NCI-H2227 (cell line): Measurements from ENCODE around the gene CILP2.
A peak's percentile ranks its signal among the peaks of the same experiment; 100 is the strongest.

Source experiments
- DNase-seq: peaks from one replicate; lab custom pipeline; 2025; ENCODE audit not compliant: unreplicated experiment; lab: John Stamatoyannopoulos, UW

Gene CILP2

DNA sequence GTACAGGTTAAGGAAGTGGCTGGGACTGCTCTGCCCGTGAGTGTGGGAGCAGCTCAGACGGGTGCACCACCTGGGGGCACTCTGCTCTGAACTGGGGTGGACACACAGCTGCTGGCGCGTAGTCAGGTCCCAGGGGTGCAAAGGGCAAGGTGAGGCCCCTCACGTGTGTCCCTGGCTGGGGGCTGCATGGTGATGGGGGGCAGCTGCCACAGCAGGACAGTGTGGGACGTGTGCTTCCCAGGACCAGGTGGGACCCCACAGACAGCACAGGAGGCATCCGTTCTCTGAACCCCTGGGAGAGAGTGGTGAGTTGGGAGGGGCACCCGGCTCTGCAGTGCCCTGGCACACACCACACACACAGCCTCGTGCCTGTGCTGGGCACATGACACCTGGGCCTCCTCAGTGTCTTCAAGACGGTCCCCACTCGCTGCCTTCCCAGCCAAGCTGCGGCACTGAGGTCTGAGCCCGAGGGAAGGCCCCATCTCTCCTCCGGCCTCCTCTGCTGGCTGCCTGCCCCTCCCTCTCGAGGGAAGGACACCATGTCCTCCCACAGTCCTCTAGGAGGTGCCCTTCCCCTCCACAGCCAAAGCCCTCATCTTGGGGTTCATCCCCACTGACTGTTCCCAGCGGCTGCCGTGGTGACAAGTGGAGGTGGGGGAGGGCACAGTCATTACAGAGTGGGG is 24.7 kb downstream of the CILP2 start:
- DNase-seq: no peak

DNA sequence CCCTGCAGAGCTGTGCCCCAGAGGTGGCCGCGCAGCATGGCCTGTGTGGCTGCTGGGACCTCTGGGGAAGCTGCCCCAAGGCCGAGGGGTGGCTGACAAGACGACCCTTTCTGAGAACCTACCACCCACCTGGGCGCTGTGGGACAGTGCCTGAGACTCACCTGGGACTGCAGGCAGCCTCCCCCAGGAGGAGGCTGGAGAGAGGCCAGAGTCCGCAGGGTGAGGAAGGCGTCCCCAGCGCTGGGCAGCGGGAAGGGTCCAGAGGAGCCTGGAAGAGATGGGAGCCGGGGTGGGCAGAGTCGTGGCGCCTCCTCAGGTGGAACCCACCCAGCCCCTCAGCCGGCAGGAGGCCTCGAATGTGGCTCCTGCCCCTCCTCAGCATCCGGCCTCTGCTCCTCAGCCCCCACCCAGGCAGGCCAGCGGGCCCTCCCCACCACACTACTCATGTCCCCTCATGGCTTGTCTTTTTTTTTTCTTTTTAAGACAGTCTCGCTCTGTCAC is 25.3 kb downstream of the CILP2 start:
- DNase-seq: no peak

DNA sequence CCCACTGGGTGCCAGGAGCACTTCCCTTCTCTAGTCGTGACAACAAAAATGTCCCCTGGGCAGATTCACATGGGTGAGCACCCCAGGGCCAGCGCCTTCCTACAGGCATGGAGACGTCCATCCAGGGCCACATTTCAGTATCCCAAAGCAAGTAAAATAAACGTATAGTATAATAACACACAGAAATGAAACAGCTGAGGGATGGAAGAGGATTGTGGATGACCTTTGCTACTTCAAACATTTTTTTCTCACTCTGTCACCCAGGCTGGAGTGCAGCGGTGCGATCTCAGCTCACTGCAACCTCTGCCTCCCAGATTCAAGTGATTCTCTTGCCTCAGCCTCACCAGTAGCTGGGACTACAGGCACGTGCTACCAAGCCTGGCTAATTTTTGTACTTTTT is 28.2 kb downstream of the CILP2 start:
- no peak for DNase-seq

DNA sequence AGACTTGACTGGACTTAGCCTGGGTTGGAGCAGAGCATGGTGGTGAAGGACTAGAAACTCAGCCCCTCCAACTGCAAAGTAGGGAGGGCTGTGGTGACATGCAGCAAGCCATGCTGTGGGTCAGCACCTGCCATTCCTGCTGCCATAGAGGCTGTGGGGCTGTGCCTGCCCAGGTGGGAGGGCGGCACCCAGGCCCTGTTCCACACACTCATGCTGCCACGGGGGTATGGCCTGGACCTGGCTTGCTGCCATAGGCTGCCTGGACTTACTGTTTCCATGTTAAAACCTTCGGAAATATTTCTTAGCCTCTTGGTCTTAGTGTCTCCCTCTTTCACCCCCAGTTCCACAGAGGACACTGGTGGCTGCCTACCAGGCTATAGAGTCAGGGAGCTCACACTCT is 29.3 kb downstream of the CILP2 start:
- DNase-seq: no peak

DNA sequence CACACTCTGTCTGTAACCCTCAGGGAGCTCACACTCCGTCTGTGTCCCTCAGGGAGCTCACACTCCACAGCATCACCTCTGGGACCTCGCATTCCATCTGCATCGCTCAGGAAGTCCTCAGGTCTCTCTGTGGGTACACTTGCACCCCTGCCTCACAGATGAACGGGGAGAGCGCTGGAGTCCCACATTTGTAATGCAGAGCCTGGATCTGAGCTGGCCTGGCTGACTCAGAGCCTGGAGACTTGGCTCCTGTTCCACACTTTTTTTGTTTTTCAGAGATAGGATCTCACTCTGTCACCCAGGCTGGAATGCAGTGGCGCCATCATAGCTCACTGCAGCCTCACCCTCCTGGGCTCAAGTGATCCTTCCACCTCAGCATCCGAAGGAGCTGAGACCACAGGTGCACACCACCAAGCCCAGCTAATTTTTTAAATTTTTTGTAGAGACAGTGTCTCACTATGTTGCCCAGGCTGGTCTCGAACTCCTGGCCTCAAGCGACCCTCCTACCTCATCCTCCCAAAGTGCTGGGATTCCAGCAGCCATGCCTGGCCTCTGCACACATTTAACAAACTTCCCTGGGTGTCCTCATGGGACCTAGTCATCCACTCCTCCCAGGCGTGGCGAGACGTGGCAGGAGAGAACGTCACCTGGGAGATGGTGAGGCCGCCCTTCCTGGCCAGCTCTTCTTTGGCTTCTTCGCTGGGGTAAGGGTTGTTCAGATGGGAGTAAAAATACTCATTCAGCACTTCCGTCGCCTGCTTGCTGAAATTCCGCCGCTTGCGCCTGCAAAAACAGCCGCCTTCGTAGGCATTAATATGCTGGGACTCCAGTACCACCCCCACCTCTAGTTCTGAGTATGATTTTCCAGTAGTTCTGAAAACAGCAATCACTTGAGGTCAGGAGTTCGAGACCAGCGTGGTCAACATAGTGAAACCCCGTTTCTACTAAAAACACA is 31.0 kb downstream of the CILP2 start:
- no peak for DNase-seq

DNA sequence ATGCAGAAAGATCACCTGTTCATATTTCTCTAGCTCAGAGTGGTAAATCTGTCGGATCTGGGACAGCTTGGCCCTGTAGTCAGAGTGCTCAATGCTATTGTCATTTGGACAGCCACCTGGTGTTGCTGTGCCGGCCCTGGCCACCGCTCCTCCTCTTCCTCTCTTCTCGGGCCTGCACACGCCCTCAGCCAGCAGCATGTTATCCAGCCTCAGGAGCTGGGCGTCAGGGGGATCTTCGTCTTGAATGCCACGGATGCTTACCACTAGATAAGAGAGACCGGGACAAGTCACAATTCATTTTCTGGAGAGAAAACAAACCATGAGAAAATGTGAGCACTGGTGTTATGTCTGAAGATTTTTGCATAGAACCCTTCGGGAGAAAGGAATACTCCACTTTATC is 32.5 kb downstream of the CILP2 start:
- DNase-seq: no peak

DNA sequence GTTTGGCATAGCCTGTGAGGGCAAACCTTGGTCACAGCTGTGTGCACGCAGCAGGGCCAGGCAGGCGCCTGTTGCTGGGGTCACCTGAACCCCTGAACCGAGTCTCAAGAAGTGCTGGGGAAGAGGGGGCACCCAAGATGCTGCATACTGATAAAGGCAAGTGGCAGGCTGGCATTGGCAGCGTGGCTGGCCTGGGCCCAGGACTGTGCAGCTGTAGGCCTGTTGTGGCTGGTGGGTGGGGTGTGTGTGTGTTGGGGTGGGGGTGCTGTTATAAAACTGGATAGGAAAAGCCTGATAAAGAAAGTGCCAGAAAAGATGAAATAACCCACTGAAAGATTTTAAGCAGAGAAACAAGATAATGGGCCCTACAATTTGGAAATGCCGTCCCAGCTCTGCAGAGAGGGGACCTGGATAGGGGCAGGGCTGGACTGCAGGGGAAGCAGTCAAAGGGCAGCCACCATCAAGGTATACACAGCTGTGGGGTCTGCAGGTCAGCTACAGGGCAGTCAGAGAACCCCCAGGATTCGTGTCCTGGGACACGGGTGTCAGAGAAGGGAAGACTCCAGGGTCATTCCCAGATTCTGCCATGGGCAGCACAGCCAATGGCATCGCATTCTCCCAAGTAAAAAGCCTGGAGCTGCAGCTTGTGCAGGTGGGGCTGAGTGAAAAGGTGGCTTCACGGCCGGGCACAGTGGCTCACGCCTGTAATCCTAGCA is 33.2 kb downstream of the CILP2 start:
- no peak for DNase-seq

DNA sequence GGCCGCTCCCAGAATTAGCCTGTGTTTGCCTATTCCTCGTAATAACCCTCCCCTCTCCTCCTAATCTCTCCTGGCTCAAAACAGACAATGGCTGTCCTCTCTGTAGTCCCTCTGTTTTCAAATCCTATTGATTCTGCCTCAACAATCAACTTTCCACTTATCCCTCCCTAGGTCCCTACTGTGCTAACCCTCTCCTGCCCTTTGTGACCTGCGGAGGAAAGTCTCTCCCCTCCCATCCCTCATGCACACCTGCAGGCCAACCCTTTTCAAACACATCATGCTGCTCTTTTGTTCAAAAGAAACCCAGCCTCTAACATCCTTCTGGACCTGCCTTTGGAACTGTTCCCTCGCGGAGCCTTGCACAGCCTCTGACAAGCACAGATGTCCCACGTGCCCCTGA is 37.3 kb downstream of the CILP2 start:
- no peak for DNase-seq

DNA sequence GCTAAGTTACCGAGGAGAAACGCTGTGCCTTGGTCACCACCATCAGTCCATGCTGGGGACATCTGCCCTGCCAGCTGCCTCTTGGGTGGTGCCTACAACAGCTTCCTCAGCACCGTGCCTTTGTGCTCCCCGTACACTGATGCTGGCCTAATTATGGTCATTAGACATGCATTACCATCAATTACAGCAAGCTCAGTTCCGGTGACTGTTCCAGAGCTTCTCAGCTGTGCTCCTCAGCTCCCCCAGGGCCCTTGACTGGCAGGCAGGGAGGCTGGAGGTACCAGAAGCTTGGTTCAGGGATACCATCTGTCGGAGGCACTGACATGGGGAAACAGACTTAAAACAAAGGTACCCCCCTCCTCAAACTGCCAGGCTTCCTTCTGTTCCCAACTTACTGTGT is 40.2 kb downstream of the CILP2 start:
- DNase-seq: peak; percentile 81

DNA sequence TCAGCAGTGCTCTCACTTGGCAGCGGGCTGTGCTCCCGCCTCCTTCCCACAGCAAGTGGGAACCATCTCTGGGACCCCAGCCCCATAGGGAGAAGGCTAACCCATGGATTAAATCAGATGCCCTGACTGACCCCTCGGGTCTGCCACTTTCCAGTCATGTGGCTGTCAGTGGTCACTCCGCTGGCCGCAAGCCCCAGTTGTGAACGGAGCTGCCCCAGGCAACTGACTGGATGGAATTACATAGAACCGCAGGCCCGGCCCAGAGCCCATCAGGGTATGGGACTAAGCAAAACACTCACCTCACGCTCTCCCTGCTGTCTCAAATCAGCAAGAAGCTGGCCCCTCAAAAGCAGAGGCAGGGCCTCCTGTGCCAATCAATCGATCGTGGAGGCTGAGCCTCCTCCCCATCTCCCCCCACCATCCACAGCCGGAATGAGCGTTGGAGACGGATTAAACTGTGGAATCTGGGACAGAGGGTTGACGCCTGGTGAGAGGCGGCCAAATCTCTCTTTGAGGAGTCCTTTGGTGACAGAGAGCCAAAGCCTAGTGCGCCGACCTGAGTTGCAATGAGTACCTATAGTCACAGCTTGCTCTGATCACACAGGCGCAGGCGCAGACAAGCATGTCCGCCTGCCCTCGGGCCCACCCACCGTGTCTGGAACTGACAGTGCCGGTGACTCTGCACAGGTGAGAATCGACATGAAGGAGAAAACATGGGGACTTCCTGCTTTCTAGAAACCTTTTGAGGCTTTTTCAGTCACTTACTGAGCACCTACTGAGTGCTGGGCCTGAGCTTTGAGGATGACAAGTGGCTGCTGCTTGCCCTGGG is 41.7 kb downstream of the CILP2 start:
- DNase-seq: no peak

DNA sequence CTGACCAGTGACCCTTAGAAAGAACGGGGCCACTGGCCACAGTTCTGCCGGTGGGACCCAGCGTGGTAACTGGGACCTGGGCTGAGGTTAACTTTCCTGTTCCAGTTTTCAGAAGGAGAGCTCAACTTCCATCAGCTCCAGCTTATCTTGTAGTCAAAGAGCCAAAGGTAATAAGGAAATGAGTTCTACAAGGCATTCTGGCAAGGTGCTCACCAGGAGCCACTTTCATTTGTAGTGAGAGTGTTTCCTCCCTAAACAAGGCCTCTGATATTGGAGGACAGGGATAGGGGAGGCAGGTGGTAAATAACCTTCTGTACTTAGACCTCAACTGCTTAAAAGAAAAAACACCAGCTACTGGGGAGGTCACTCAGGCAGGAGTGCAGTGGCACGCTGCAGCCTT is 42.4 kb downstream of the CILP2 start:
- DNase-seq: no peak

DNA sequence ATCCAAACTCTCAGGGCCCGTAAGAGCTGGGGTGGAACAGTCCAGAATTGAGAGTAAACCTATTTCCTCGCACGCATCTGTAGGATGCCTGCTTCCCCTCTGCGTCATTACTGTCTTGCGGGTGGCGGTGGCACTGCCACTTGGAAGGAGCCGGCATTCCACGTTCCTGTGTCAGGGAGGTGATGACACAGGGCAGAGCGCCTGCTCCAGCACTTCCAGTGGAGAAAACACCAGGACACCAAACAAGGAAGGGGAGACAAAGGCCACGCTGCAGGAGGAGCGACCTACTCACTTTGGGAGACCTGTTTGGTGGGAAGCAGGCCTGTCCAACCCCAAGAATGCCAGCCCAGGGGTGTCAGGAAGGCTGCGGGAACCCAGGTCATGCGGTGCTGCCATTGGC is 43.3 kb downstream of the CILP2 start:
- DNase-seq: no peak

DNA sequence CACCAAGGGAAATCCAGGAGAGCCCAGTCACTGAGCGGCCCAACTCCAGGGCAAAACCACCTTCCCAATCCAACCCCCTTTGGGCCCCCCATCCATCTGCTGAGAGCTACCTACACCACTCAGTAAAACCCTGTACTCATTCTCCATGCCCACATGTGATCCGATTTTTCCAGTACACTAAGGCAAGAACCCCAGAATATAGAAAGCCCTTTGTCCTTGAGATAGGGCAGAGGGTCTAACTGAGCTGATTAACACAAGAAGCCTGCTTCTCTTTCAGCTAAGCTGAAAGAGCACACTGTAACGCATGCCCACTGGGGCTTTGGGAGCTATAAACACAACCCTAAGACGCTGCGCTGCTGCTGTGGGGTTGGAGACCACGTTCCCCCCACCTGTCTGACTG is 44.4 kb downstream of the CILP2 start:
- no peak for DNase-seq

DNA sequence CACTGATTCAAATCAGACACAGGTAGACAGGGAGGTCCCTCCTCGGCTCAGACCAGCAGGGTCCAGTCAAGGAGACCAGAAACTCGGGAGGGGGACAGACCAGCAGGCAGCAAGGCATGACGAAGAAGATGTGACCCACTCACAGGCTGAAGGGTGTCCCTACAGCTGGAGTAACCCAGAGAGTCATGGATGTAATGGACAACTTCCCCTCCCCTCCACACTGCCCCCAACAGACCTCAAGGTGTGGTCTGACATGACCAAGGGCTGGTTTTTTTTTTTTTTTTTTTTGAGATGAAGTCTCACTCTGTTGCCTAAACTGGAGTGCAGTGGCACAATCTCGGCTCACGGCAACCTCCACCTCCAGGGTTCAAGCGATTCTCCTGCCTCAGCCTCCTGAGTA is 46.3 kb downstream of the CILP2 start:
- no peak for DNase-seq

DNA sequence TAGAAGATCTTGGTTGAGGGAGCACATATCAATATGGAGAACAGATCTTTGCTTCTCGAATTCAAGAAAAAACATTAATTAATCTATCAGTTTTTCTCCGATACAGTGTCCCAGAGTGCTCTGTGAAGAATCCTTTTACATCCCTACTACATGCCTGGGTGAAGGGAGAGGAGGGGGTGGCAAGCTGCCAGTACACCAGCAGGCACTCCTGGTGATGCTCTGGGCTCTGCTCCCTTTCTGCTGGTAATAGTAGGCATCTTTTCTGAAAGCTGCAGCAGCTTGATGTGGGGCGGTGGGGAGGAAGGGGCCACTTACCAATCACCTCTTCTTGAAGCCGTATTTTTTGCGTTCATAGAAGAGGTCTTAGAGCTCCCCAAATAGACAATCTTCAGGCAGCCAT is 49.7 kb downstream of the CILP2 start:
- DNase-seq: no peak

DNA sequence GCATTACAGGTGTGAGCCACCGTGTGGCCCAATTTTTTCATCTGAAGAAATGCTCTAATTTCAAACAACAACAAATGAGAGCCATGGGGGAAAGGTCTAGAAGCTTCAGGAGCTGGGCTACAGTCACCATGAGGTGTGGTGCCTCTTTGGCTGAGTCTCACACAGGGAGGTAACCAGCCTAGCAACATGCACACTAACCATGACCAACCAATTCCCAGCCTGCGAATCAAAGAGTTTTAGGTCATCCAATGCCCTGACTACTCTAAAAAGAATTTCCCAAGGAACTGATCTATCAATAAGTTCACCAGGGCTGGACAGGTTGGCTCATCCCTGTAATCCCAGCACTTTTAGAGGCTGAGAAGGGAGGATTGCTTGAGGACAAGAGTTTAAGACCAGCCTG is 50.5 kb downstream of the CILP2 start:
- no peak for DNase-seq

DNA sequence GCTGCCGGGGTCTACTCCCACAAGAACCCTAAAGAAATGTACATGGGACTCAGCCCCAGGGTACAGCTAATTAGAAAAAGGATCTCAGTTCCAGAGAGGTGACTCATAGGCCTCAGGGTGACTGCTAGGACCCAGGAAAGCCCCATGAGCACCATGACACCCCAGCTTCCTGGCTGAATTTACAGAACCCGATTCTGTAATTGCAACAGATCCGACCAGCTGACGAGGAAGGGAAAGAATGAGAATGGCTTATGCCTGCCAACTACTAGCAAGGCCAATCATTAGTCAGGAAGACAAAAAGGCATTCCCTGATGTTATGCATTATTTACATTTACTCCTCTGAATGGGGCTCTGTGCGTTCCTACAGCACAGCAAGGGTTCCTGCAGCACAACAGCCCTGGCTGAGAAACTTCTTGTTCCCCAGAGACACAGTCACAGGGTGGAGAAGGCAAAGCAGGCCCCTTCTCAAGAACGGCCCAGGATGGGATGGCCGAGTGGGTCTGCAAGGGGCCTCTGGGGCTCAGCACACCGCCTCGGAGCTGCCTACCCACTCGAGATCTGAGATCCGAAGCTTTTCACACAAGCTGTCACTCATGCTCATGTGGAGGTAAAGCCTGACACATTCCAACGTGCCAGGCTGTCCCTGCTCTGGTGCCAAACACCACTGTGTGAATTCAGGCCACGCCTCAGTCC is 53.2 kb downstream of the CILP2 start:
- no peak for DNase-seq

DNA sequence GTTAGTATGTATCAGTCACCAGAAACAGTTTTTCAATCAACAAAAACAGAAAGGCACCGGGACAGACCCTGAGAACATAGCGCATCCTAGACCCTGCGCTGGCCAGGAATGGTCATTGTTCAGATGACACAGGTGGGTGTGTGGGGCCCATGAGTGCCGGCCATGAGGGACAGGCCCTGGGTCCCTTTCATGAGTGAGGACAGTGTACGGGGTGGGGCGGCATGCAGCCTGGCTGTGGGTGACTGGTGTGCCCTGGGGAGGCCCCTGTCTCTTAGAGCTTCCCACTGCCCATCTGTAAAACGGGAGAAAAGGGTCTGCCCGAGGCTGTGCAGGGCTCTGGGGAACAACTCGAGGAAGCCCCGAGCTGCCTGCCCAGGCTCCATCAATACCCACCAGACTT is 54.6 kb downstream of the CILP2 start:
- no peak for DNase-seq

DNA sequence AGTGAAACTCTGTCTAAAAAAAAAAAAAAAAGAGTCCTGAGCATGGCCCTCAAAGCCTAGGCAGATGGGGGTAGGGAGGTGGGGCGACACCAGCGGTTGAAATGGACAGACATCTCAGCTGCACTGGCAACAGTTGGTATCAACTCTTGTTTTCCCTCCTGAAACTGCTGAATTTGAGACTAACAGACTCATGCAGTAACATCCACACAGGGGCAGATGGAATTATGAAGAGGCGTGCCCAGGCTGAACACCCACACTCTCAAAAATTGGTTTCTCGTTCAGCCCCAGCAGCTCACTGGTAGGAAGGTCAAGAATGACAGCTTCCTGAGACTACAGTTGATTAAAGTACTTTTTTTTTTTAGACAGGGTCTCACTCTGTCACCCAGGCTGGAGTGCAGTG is 56.3 kb downstream of the CILP2 start:
- no peak for DNase-seq

DNA sequence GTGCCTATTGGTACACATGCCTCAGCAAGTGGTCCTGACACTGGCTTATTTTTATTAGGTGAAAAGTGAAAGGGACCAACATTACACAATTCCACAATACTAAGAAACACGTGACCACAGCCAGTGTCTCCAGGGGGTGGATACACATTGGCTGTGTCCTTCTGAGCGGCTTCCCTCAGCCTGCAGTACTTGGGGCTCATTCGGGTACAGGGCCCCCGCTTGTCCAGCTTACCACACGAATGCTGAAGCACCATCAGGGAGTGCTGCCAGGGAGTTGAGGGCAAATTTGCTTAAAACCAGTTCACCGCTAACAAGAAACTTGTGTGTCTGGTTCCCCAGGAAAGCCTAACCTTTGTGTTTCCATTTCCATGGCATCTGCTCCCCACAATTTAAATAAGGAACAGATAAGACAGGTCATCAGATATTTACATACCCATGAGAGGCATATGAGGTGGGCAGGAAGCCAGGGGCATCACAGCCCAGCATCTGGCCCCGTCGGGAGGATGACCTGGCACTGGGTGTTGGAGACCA is 57.2 kb downstream of the CILP2 start:
- no peak for DNase-seq
